B cell (primary cell): ENCODE data around the gene DNAH6.

Experiments
- CTCF ChIP-seq: fragments of 200-600 bp; IDR thresholded peaks from one replicate; pipeline ENCODE4 v1.8.0; 2022; ENCODE audit warnings: antibody characterized with exemption, mild to moderate bottlenecking
- EZH2 ChIP-seq: IDR thresholded peaks from 2 replicates; pipeline ENCODE4 v1.6.1; 2012; ENCODE audit warnings: borderline replicate concordance, low read depth, mild to moderate bottlenecking, moderate library complexity, low read length; ENCODE audit not compliant: insufficient read depth, poor library complexity, severe bottlenecking

- no peak for TF ChIP-seq CTCF
- no peak for TF ChIP-seq EZH2
These were observed 130.2 kb downstream of the DNAH6 start for GRCh38 chr2:84646514-84646913.
